ENCODE measurements around the gene ATP6AP2. TPM values are rescaled to one million over a fixed set of nuclear protein-coding genes. Genes with fewer than 3 reads are reported as not detected.

ATP6AP2 gene
- total RNA-seq, result 106 and 117 TPM in 2 replicates

GRCh38 chrX:40580537-40581335 lies at the start of gene ATP6AP2:
Gene ATP6AP2 (plus strand): TSS chrX:40580970. CDS start chrX:40581066, 96 bp downstream.

GRCh38 chrX:40623139-40623536 lies 42.4 kb downstream of the ATP6AP2 start, which contains the start of gene MPC1L:
Gene MPC1L (plus strand): TSS chrX:40623428. CDS start chrX:40623566, 138 bp downstream.

GRCh38 chrX:40647307-40648197 lies 66.8 kb downstream of the ATP6AP2 start, which contains the start of gene CXorf38:
Gene CXorf38 (minus strand): TSS chrX:40647561. CDS start chrX:40647520, 41 bp downstream.

Other genes starting within 250 kb of the ATP6AP2 start
- gene MPC1L, start 42.5 kb downstream of the ATP6AP2 start, total RNA-seq, result not detected in 2 replicates
- 10.1 and 11.5 TPM in 2 replicates for gene CXorf38, start 66.6 kb downstream of the ATP6AP2 start, total RNA-seq
- 13.9 and 20.4 TPM in 2 replicates for gene MED14, start 154.6 kb downstream of the ATP6AP2 start, total RNA-seq

All from dermis lymphatic vessel endothelial cell (primary cell).